GM23248 (cell line): ENCODE measurements around the gene USP24.

Experiments
- EZH2 ChIP-seq: fragments of 200-600 bp; sonication (generic); IDR thresholded peaks from 2 replicates; pipeline ENCODE4 v1.6.1; 2018; ENCODE audit warnings: antibody characterized with exemption, mild to moderate bottlenecking; ENCODE audit not compliant: insufficient read depth, poor library complexity, severe bottlenecking
- EZH2phosphoT487 ChIP-seq: fragments of 200-600 bp; sonication (generic); IDR thresholded peaks from 2 replicates; pipeline ENCODE4 v1.6.1; 2018; ENCODE audit warnings: antibody characterized with exemption, moderate library complexity, mild to moderate bottlenecking, low read depth; ENCODE audit not compliant: insufficient read depth

GRCh38 chr1:55211863-55212262 is 3.3 kb downstream of the USP24 start:
- TF ChIP-seq EZH2 (no peak), EZH2phosphoT487 (no peak)
